ENCODE results near the gene COPS3.
A peak's percentile ranks its signal among the peaks of the same experiment; 100 is the strongest.

The COPS3 gene

DNA sequence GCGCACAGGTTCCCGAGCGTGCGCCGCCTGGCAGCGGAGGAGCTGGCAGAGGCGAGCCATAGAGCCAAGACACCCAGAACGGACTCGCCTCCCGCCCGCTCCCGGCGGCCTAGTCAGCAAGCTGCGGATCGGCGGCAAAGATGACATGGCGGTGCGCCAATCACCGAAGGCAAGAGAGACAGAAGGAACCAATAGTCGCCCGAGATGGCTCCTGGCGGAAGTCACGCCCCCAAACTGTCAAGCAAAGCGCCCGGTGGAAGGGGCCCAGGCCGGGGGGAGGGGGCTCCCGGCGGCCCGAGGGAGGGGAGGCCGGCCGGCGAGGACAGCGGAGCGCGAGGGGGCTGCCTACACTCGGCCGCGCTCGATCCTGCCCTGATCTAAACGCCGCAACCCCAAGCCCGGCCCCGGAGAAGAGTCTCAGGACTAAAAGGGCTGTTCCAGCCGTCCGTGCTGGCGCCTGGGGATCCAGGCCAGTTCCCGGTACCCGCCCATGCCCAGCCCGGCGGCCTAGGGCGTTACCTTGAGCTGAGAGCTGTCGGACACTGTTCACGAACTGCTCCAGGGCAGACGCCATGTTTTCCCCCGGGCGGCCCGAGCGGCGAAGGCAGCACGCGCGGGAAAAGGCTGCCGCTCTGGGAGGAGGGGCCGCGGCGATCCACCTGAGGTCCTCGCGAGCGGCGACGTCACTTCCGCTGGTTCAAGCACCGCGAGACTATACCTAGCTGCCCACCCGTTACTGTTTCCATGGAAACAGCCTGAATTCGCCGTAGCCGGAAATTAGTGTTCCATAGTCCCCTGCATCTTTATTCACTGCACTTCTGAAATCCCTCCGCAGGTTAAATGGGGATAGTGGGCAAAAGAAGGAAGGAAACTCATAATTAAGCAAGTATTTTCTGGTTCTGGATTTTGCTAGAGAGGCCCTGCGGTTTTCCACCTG, at the start of gene COPS3:
Gene COPS3, minus strand, starts transcription at position 634 of the 937 bp plus-strand sequence. Its CDS starts 60 bp downstream, at position 574.
- DNase-seq (ENCODE audit: low read depth in 2 of 3, low spot score in 2 of 3): peak; percentile 90 to 96 (median 92)

DNA sequence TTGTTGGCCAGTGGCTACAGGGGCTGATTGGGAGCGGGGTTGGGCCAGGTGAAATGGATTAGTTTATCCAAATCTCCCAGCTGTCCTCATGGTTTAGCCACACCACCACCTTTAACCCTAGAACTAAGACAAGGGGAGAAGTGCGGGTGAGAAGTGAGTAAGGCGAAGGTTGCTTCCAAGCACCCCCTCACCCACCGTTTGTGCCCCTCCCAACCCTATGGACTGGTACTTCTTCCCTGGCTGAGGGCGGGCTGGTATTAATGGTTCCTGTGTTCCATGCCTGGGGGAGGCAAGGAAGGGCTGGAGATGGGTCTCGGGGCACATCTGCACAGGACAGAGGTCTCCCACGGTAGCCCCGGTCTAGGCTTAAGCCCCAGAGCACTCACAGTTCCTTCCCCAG, 47.2 kb upstream of the COPS3 start:
- no peak for DNase-seq (ENCODE audit: low read depth in 2 of 3, low spot score in 2 of 3)

DNA sequence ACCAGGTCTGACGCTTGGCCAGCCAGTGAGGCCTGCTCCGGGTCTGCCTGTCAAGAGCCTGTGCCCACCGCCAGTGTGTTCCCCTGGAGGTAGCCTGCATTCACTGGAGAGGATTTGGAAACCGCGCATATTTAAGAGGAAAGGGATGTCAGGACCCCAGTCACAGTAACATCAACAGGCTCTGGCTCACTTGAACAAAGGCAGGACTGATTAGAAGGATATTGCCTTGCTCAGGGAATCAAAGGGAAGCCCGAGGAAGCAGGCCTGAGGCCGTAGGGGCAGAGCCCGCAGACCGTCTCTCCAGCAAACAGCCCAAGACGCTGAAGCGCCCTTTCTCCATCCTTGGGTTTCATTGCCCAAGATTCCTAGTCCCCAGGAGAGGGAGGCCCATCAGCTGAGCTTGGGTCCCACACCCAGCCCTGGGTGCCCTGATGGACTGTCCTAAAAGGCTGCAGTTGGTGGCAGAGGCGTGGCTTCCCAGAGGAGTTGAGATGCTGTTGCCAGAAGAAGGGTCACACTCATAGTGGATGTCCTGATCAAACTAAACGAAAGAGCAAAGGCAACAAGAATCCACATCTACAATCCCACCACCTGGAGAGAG, 45.3 kb upstream of the COPS3 start:
- DNase-seq (ENCODE audit: low read depth in 2 of 3, low spot score in 2 of 3): no peak

DNA sequence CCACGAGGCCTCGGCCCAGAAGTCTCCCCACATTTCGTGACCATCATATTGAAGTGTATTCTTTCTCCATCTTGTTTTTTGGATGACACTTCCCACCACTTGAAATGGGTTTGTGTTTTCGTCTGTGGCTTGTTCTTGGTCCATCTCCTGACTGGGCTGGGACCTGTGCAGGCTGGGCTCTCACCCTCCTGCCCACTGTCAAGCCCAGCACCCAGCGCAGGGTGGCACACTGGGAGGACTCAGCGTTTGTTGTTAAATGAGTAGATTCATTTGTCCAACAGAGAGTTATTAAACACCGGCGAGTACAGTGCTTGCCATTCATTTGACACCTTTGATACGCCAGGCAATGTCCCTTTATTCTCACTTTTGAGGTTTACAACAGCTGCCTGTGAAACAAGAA, 44.8 kb upstream of the COPS3 start:
- DNase-seq (ENCODE audit: low read depth in 2 of 3, low spot score in 2 of 3): no peak

DNA sequence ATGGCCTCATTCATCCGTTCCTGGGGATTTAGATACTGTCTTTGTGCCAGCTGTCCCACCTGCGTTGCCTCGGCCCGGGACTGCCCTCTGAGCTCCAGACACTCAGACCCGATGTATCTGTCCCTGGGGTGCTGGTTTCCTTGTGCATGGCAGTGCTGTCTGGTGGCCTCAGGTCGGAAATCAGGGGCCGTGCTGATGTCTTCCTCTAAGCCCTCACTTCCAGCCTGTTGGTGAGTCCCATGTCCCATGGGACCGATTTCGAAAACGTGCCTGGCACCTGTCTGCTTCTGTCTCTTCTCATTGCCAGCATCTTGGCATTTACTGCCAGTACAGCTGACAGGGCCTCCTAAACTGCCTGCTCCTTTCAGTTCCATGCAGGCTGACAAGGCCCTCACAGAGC, 44.2 kb upstream of the COPS3 start:
- DNase-seq (ENCODE audit: low read depth in 2 of 3, low spot score in 2 of 3): no peak

DNA sequence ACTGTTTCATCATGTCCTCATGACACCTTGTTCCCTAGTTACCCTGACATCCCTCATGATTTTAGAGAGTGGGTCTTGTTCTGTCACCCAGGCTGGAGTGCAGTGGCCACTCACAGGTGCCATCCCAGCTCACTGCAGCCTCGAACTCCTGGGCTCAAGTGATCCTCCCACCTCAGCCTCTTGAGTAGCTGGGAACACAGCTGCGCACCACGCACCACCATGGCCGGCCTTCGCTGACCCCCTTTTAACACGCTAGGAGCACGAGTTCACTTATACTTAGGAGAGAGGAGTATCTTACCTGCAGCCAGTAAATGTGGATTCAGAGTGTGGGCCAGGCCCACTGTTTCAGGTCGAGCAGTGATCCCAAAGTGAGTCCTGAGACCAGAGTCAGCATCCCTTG, 43.6 kb upstream of the COPS3 start:
- DNase-seq (ENCODE audit: low read depth in 2 of 3, low spot score in 2 of 3): no peak

DNA sequence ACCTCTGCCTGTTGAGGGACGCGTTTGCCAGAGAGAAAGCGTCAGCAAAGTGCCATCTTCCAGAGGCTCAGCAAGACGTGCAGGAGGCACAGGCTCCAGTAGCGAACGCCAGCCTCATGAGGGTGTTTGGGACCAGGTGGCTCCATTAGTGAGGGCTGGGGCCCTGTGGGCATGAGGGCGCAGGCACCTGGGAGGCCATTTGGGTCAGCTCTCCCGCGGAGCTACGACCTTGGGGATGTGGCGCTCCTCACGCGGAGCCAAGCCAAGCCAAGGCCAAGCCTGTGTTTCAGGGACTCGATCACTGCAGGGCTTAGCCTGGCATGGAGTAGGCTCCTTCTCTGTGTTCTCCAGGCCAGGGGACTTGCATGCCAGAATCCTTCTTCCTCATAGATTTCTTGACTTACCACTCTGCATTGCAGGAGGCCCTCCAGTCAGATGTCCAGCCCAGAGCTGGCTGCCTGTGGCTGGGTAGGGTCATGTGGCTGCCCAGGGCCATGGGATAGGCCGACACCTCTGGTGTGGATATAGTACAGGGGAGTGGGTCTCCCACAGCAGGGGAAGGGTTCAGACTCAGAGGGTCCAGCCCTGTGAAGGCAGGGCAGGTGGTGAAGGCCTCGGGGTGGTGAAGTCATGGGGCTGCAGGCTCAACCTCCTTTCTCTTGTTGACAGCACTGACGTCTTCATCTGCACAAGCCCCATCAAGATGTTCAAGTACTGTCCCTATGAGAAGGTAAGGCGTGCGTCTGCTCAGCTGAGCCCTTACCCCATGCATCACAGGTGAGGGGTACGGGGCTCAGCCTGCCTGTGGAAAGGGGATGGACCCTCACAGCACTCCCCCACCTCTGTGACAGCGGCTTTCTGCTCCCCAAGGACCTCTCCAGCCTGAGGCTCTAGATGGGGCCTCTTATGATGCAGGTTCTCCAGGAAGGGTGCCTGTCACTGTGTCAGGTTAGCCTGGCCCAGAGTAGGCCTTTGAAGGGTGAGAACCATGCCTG, 41.8 kb upstream of the COPS3 start:
- DNase-seq (ENCODE audit: low read depth in 2 of 3, low spot score in 2 of 3): no peak

DNA sequence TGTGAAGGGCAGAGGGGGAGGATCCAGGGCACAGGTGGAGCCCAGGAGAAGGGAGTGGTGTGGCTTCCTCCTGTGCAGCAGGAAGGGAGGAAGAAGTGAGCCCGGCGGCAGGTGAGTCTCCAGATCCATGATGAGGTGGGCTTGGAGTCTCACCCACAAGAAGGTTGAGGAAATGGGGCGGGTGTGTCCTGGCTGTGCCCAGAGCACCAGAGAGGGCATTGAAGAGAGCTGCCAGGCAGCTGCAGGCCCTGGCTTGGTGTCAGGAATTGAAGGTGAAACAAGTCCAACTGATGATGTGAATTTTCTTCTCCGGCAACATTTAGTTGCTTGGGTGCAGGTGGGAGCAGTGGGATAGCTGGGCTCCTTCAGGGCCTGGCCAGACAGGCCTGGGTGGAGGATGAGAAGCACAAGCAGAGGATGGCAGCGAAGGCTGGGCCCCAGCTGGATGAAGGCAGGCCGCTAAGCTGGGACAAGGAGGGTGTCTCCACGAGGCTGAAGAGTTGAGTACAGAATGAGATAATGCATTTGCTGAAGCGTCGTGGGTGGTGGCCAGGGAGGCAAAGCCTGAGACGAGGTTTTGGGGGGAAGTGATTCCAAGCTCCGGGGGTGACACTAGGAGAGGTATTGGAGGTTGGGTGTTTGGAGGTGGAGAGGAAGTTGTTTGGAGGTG, 40.4 kb upstream of the COPS3 start:
- DNase-seq (ENCODE audit: low read depth in 2 of 3, low spot score in 2 of 3): no peak

DNA sequence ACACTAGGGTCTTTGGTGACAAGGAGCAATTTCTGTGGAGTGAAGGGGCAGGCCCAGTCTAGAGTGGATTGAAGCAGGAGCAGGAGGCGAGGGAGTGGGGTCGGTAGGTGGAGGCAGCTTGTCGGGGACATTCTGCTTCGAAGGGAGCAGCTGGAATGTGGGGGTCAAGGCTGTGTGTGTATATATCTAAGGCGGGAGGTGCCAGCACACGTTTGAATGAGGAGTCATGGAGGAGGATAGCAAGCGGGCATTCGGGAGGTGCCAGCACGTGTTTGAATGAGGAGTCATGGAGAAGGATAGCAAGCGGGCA, 39.8 kb upstream of the COPS3 start:
- no peak for DNase-seq (ENCODE audit: low read depth in 2 of 3, low spot score in 2 of 3)

DNA sequence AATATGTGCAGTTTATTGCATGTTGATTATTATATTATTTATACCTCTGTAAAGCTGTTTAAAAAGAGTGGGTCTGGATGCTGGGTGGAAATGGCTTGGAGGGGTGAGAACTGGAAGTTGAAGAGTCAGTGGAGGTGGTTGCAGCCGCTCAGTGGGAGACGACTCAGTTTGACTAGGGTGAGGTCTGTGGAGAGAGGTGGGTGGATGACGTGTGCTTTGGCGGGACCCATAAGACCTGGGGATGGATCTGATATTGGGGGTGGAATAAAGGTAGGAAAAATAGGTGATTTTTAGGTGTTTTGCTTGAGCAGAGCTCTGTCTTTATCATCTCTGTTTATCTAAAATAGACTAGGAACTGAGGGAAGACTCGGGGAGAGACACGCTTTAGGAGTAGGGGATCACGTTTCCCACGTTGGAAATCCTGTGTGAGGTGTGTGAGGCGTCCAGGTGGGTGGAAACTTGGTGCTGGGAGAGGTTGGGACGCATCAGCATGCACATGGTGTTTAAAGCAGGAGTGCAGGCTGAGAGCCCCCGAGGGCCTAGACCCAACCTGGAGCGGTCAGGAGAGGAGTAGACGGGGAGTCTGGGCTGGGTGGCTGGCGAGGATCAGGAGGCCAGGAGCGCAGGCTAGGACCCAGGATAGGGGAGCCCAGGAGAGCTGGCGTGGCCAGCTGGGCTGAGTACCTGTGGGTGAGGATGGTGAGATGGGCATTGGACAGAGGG, 39.3 kb upstream of the COPS3 start:
- DNase-seq (ENCODE audit: low read depth in 2 of 3, low spot score in 2 of 3): no peak

DNA sequence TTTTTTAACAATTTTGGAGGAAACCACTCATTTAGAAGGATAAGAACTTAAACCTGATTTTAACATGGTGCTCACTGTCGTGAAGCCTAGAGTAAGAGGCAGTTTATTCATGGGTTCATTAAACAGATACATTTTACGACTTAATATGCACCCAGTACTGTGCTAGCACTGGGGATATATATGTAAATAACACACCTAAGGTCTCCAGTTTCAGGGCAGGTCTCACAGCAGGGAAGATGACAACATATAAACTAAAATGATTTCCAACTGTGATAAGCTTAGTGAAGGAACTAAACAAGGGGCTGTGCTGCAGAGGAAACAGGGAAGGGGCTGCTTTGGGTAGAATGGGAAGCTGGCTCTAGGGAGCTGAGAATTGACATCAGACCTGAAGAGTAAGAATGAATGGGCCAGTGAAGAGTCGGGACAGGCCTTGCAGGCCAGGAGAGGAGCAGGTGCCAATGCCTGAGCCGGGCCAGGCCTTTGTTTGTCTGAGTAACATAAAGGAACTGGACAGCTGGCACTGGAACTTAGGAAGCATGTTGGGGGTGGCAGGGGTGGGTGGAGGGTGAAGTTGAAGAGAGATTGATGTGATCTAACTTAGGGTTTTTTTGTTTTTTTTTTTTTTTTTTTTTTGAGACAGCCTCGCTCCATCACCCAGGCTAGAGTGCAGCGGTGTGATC, 34.2 kb upstream of the COPS3 start:
- no peak for DNase-seq (ENCODE audit: low read depth in 2 of 3, low spot score in 2 of 3)

DNA sequence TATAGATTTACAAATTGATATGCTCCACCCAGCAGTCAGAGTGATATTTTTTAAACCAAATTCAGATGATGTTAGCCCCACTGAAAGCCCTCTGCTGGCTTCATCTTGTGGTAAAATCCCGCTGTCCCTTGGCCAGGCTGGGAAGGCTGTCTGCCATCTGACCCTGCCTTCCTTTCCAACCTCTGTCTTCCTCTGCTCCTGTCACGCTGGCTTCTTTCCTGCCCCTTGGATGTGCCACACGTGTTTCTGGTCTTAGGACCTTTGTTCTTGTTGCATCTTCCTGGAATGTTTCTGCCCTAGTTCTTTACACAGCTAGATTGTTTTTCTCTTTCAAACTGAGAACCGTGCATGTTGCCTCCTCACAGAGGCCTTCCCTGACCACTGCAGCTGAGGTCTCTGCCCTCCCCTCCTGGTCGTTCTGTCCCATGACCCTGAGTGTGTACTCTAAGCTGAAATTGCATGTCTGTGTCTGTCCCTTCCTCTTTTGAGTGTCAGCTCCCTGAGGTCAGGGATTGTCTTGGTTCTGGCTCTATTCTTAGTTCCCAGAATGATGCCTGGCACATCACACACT, 33.5 kb upstream of the COPS3 start:
- DNase-seq (ENCODE audit: low read depth in 2 of 3, low spot score in 2 of 3): no peak

DNA sequence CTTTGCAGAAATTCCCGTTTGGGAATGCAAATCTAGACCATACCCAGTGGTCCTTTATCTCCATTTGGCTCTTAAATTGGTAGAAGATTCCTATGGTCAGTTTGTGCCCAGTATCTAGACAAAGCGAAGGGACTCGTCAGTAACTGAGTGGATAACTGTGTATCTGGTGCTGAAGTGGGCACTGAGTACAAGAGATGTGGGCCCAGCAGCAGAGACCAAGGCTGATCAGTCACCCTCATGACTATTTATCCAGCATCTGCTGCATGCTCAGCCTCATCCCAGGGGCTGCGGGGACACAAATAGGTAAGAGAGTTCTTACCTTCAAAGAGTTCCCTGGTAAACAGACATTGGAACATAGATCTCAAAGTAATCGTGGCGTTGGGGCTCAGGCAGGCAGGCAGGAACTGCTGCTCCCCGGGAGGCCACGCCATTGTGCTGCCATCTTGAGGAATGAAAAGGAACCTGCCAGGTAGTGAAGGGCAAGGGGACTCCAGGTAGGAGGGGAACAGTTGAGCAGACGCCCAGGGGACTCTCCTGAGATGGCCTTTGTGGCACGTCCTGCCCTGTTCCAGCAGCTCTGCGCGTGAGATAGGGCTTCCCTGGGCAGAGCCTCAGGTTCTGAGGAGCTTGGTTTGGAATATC, 32.4 kb upstream of the COPS3 start:
- peak in 1 of 3 experiments; percentile 24 for DNase-seq (ENCODE audit: low read depth in 2 of 3, low spot score in 2 of 3)

DNA sequence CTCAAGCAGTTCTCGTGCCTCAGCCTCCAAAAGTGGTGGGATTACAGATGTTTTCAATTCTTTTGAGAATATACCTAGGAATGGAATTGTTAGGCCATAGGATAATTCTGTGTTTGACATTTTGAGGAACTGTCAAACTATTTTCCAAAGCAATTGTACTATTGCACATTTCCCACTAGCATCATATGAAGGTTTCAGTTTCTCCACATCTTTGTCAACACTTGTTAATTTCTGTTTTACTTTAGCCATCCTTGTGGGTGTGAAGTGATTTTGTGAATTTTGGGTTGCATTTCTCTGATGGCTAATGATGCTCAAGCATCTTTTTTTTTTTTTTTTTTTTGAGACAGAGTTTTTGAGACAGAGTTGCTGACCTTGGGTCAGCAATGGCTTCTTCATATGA, 28.3 kb upstream of the COPS3 start:
- DNase-seq (ENCODE audit: low read depth in 2 of 3, low spot score in 2 of 3): no peak

DNA sequence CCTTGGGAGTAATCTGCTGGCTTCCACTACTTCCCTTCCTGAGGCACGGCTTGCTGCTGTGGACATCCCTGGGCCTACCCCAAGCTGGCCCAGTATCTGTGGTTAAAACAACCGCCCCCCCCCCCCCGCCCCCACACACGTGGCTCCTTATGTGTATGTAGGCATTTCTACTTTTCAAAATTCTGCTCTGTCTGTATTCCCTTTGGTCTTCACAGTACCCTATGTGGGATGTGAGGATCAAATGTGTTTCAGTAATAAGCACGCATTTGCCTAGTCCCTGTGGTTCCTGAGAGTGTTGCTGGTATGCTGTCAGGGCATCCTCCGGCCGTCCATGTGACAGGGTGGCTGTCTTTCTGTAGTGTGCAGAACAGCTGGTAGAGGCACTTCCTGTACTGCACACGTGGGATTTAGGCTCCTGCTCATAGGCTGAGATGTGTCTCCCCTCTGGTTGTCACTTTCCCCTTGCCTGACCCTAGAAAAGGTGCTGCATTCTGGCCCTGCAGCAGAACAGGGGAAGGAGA, 24.3 kb upstream of the COPS3 start:
- peak in 1 of 3 experiments; percentile 19 for DNase-seq (ENCODE audit: low read depth in 2 of 3, low spot score in 2 of 3)

DNA sequence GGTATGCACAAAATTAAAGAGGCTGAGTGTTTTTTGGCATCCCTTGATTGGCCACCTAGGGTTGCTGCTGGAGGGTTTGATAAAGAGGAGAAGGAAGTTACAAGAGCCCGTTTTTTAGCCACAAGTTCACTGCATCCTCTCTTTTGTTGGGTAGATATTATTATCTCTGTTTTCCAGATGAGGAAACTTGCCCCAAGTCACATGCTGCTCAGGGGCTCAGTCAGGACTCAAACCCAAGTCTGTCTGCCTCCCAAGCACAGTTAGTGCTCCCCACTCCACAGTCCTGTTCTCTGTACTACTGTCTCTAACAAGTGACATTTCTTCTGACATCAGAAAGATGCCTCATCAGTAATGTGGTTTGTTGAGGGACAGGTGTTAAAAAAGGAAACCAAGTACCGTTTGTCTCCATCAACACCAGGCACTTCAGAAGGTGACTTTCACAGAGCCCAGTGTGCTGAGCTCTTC, 23.5 kb upstream of the COPS3 start:
- no peak for DNase-seq (ENCODE audit: low read depth in 2 of 3, low spot score in 2 of 3)

DNA sequence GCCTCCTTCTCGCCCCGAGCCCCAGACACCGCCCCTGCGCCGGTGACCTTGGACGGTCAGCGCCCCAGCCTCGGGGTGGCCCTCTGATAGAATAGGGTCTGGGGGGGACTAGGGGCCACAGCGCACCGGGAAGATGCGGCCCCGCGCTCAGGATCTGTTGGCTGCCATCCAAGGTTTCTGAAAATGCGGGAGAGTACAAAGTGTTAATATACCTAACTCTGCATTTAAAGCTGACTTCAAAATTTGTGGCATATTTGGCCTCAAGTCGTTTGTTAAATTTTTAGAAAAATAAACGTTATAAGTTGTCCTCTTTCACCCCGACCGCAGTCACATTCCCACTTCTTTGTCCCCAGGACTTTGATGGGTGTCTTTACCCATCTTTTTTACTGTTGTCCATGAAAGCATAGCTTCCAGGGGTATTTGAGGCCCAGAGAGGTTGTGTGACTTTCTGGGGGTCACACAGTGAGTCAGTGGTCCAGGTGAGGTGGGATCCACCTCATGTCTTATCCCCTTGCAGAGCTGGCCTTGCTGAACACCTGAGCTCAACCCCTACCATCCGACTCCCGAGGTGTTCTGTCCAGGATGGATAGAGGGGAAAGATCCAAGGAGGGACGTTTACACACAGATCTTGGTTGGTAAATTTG, 22.9 kb upstream of the COPS3 start:
- DNase-seq (ENCODE audit: low read depth in 2 of 3, low spot score in 2 of 3): no peak
